ENCODE data around the gene UBN2. TPM values are rescaled to one million over a fixed set of nuclear protein-coding genes. Genes with fewer than 3 reads are reported as not detected.
A peak's percentile ranks its signal among the peaks of the same experiment; 100 is the strongest.

UBN2 gene
- total and polyA plus RNA-seq, 4 donors: 12.7 to 22.2 (median 14.6) TPM

- Histone ChIP-seq H3K4me3 (ENCODE audit: low read depth, low read length) (no peak overlapping the region), H3K27ac (ENCODE audit: low read depth, low read length) (no peak overlapping the region), H3K36me3 (ENCODE audit: control insufficient read depth, insufficient read depth, low read length) (no peaks in the 10 kb centered on the region), H3K27me3 (ENCODE audit: control insufficient read depth, insufficient read depth, low read length) (no peaks in the 10 kb centered on the region), H3K4me1 (ENCODE audit: control insufficient read depth, insufficient read depth, low read length) (peaks cover 5% of the 10 kb centered on the region), H3K9me3 (ENCODE audit: control insufficient read depth, insufficient read depth, low read length) (no peaks in the 10 kb centered on the region)
- 77% methylated on average over 2 of the region's 8 CpGs for WGBS (ENCODE audit: insufficient coverage)
- DNase-seq (ENCODE audit: low read depth in 4 of 6, low spot score in 6 of 6): no peak
Measured at GRCh38 chr7:139230023-139230422, 1.0 kb upstream of the UBN2 start.

DNA sequence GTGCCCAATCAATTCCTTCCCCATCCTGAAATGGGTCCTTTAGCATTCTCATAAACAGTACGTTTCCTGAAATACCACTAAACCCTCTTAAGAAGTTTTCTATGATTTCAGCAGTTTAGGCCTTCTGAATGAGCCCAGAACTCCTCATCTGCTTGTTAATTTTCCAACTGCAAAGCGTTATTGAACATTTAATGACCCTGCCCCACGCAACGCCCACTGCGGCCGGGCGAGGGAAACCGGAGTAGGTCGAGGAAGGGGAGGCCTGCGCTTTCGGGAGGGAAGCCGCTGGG lies 608 bp upstream of the UBN2 start:
- no peak for DNase-seq (ENCODE audit: low read depth in 4 of 6, low spot score in 6 of 6)
- Histone ChIP-seq H3K4me1 (ENCODE audit: control insufficient read depth, insufficient read depth, low read length) (peaks cover 5% of the 10 kb centered on the region), H3K27ac (ENCODE audit: low read depth, low read length) (peak overlapping the region; percentile 96), H3K27me3 (ENCODE audit: control insufficient read depth, insufficient read depth, low read length) (no peaks in the 10 kb centered on the region), H3K4me3 (ENCODE audit: low read depth, low read length) (peak overlapping the region; percentile 97), H3K36me3 (ENCODE audit: control insufficient read depth, insufficient read depth, low read length) (no peaks in the 10 kb centered on the region), H3K9me3 (ENCODE audit: control insufficient read depth, insufficient read depth, low read length) (no peaks in the 10 kb centered on the region)
- 0% methylated on average over 12 of the region's 12 CpGs for WGBS (ENCODE audit: insufficient coverage)

- Histone ChIP-seq H3K36me3 (ENCODE audit: control insufficient read depth, insufficient read depth, low read length) (no peaks in the 10 kb centered on the region), H3K27me3 (ENCODE audit: control insufficient read depth, insufficient read depth, low read length) (no peaks in the 10 kb centered on the region), H3K4me1 (ENCODE audit: control insufficient read depth, insufficient read depth, low read length) (peaks cover 5% of the 10 kb centered on the region), H3K27ac (ENCODE audit: low read depth, low read length) (peak overlapping the region; percentile 96), H3K9me3 (ENCODE audit: control insufficient read depth, insufficient read depth, low read length) (no peaks in the 10 kb centered on the region), H3K4me3 (ENCODE audit: low read depth, low read length) (peak overlapping the region; percentile 97)
- WGBS (ENCODE audit: insufficient coverage): under 1% methylated on average over 97 of the region's 101 CpGs
- peak in 3 of 6 donors; percentile 3 to 55 (median 38) for DNase-seq (ENCODE audit: low read depth in 4 of 6, low spot score in 6 of 6)
Measured at GRCh38 chr7:139231513-139232376, 708 bp downstream of the UBN2 start.

DNA sequence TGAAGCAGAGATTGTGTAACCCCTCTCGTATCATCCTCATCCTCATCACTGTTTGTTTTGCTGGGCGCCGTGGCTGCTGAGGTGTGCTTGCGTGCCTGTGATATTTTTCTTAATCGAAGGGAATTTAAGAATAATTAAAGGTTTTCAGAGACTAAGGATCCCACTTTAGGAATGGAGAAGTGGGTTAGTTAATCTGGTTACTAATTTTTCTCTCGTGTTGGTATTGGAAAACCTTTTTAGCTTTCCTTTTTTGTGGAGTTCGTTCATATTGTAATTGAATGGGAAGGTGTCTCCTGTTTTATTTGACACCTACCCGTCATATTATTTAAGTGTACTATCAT lies 1.3 kb downstream of the UBN2 start:
- WGBS (ENCODE audit: insufficient coverage): 0% methylated on average over 2 of the region's 8 CpGs
- Histone ChIP-seq H3K27me3 (ENCODE audit: control insufficient read depth, insufficient read depth, low read length) (no peaks in the 10 kb centered on the region), H3K27ac (ENCODE audit: low read depth, low read length) (no peak overlapping the region), H3K9me3 (ENCODE audit: control insufficient read depth, insufficient read depth, low read length) (no peaks in the 10 kb centered on the region), H3K4me3 (ENCODE audit: low read depth, low read length) (peak overlapping the region; percentile 65), H3K36me3 (ENCODE audit: control insufficient read depth, insufficient read depth, low read length) (peaks cover 5% of the 10 kb centered on the region), H3K4me1 (ENCODE audit: control insufficient read depth, insufficient read depth, low read length) (peaks cover 5% of the 10 kb centered on the region)
- no peak for DNase-seq (ENCODE audit: low read depth in 4 of 6, low spot score in 6 of 6)

DNA sequence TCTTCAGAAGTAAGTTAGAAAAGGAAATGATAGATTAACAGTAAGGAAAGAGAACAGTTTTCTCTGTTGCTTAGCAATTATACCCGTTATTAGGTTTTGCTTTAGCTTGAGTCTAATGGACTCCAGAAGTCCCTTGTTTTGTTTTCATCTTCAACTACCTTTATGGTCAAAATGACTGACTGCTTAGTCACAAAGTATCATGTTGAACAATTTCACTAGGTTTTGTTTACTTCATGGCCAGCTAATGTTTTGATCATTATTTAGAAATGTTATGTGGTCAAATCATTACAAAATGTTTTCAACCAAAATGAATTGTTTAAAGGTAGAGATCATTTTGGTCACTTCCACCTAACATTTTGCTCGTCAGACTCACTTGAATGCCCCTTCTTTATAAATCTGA lies 1.9 kb downstream of the UBN2 start:
- no peak for DNase-seq (ENCODE audit: low read depth in 4 of 6, low spot score in 6 of 6)
- Histone ChIP-seq H3K27ac (ENCODE audit: low read depth, low read length) (no peak overlapping the region), H3K27me3 (ENCODE audit: control insufficient read depth, insufficient read depth, low read length) (no peaks in the 10 kb centered on the region), H3K36me3 (ENCODE audit: control insufficient read depth, insufficient read depth, low read length) (peaks cover 5% of the 10 kb centered on the region), H3K4me1 (ENCODE audit: control insufficient read depth, insufficient read depth, low read length) (peaks cover 5% of the 10 kb centered on the region), H3K9me3 (ENCODE audit: control insufficient read depth, insufficient read depth, low read length) (no peaks in the 10 kb centered on the region), H3K4me3 (ENCODE audit: low read depth, low read length) (peak overlapping the region; percentile 65)
- WGBS (ENCODE audit: insufficient coverage): 0% methylated on average over 1 of the region's 2 CpGs

DNA sequence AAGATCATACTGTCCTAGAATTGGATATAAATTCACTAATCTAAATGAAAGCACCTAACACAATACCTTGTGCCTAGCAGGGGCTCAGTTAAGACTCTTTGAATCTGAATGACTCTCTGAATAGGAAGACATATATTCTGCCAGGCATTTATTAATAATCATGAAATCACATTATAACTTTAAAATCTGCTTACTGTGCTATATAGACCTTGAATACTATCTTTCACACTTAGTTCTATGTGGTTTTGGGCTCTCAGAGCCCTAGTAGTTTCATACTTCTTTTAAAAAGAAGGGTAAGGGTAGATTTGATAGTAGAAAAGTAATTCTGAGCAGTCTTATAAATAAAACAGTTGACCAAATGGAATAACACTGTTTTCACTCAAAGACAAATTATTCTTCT lies 10.2 kb downstream of the UBN2 start:
- Histone ChIP-seq H3K4me1 (ENCODE audit: control insufficient read depth, insufficient read depth, low read length) (no peaks in the 10 kb centered on the region), H3K4me3 (ENCODE audit: low read depth, low read length) (no peak overlapping the region), H3K9me3 (ENCODE audit: control insufficient read depth, insufficient read depth, low read length) (no peaks in the 10 kb centered on the region), H3K36me3 (ENCODE audit: control insufficient read depth, insufficient read depth, low read length) (peaks cover 27% of the 10 kb centered on the region), H3K27ac (ENCODE audit: low read depth, low read length) (no peak overlapping the region), H3K27me3 (ENCODE audit: control insufficient read depth, insufficient read depth, low read length) (no peaks in the 10 kb centered on the region)
- DNase-seq (ENCODE audit: low read depth in 4 of 6, low spot score in 6 of 6): no peak

GRCh38 chr7:139242741-139243281 lies 11.8 kb downstream of the UBN2 start:
- DNase-seq (ENCODE audit: low read depth in 4 of 6, low spot score in 6 of 6): no peak
- Histone ChIP-seq H3K27ac (ENCODE audit: low read depth, low read length) (no peak overlapping the region), H3K4me1 (ENCODE audit: control insufficient read depth, insufficient read depth, low read length) (no peaks in the 10 kb centered on the region), H3K36me3 (ENCODE audit: control insufficient read depth, insufficient read depth, low read length) (peaks cover 22% of the 10 kb centered on the region), H3K27me3 (ENCODE audit: control insufficient read depth, insufficient read depth, low read length) (no peaks in the 10 kb centered on the region), H3K9me3 (ENCODE audit: control insufficient read depth, insufficient read depth, low read length) (no peaks in the 10 kb centered on the region), H3K4me3 (ENCODE audit: low read depth, low read length) (no peak overlapping the region)
- WGBS (ENCODE audit: insufficient coverage): 75% methylated on average over 1 of the region's 1 CpG

- no peak for DNase-seq (ENCODE audit: low read depth in 4 of 6, low spot score in 6 of 6)
- Histone ChIP-seq H3K4me1 (ENCODE audit: control insufficient read depth, insufficient read depth, low read length) (no peaks in the 10 kb centered on the region), H3K27ac (ENCODE audit: low read depth, low read length) (no peak overlapping the region), H3K9me3 (ENCODE audit: control insufficient read depth, insufficient read depth, low read length) (no peaks in the 10 kb centered on the region), H3K36me3 (ENCODE audit: control insufficient read depth, insufficient read depth, low read length) (peaks cover 26% of the 10 kb centered on the region), H3K27me3 (ENCODE audit: control insufficient read depth, insufficient read depth, low read length) (no peaks in the 10 kb centered on the region), H3K4me3 (ENCODE audit: low read depth, low read length) (no peak overlapping the region)
- 100% methylated on average over 1 of the region's 1 CpG for WGBS (ENCODE audit: insufficient coverage)
Measured at GRCh38 chr7:139245401-139245800, 14.4 kb downstream of the UBN2 start.

GRCh38 chr7:139246494-139246893 lies 15.5 kb downstream of the UBN2 start:
- no peak for DNase-seq (ENCODE audit: low read depth in 4 of 6, low spot score in 6 of 6)
- H3K27ac ChIP-seq (ENCODE audit: low read depth, low read length): no peak overlapping the region
- H3K4me3 ChIP-seq (ENCODE audit: low read depth, low read length): no peak overlapping the region
- no peaks in the 10 kb centered on the region for H3K27me3 ChIP-seq (ENCODE audit: control insufficient read depth, insufficient read depth, low read length)
- H3K36me3 ChIP-seq (ENCODE audit: control insufficient read depth, insufficient read depth, low read length): peaks cover 31% of the 10 kb centered on the region
- 93% methylated on average over 2 of the region's 5 CpGs for WGBS (ENCODE audit: insufficient coverage)
- no peaks in the 10 kb centered on the region for H3K4me1 ChIP-seq (ENCODE audit: control insufficient read depth, insufficient read depth, low read length)
- no peaks in the 10 kb centered on the region for H3K9me3 ChIP-seq (ENCODE audit: control insufficient read depth, insufficient read depth, low read length)

DNA sequence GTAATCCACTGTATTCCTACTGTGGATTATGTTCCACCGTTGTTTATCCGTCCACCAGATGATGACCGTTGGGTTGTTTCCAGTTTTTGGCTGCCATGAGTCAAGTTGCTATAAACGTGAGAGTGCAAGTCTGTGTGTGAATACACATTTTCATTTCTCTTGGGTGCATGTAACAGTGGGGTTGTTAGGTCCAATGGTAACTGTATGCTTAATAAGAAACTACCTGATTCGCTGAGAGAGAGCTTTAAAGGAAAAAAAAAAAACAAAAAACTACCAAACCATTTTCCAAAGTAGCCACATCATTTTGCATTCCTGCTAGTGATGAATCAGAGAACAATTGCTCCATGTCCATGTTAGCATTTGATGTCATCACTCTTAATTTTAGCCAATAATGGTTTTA lies 15.9 kb downstream of the UBN2 start:
- DNase-seq (ENCODE audit: low read depth in 4 of 6, low spot score in 6 of 6): no peak
- Histone ChIP-seq H3K27me3 (ENCODE audit: control insufficient read depth, insufficient read depth, low read length) (no peaks in the 10 kb centered on the region), H3K9me3 (ENCODE audit: control insufficient read depth, insufficient read depth, low read length) (no peaks in the 10 kb centered on the region), H3K4me3 (ENCODE audit: low read depth, low read length) (no peak overlapping the region), H3K27ac (ENCODE audit: low read depth, low read length) (no peak overlapping the region), H3K36me3 (ENCODE audit: control insufficient read depth, insufficient read depth, low read length) (peaks cover 27% of the 10 kb centered on the region), H3K4me1 (ENCODE audit: control insufficient read depth, insufficient read depth, low read length) (no peaks in the 10 kb centered on the region)
- 88% methylated on average over 4 of the region's 5 CpGs for WGBS (ENCODE audit: insufficient coverage)

Data from spinal cord (tissue), 10 donors.